Neuronal stem cell (in vitro differentiated cells): Measurements from ENCODE around the gene LCLAT1.

Source experiments
- DNase-seq: peaks from one replicate; pipeline ENCODE4 v3.0.0-alpha.2; 2013; ENCODE audit warnings: low spot score
- H2AFZ ChIP-seq: one replicate; pipeline ENCODE4 v1.6.1; 2013; ENCODE audit warnings: mild to moderate bottlenecking, low read length, inconsistent platforms
- H2AK5ac ChIP-seq: 2 replicates; pipeline ENCODE4 v1.6.1; 2013; ENCODE audit warnings: low read depth, mild to moderate bottlenecking, inconsistent platforms, low read length, moderate library complexity, mixed read lengths
- H2BK120ac ChIP-seq: 2 replicates; pipeline ENCODE4 v1.6.1; 2013; ENCODE audit warnings: low read depth, mild to moderate bottlenecking, inconsistent platforms, low read length, moderate library complexity, mixed read lengths
- H2BK12ac ChIP-seq: one replicate; pipeline ENCODE4 v1.6.1; 2013; ENCODE audit warnings: low read length, inconsistent platforms
- H2BK15ac ChIP-seq: 2 replicates; pipeline ENCODE4 v1.6.1; 2013; ENCODE audit warnings: mild to moderate bottlenecking, low read length, inconsistent platforms, mixed read lengths
- H2BK5ac ChIP-seq: one replicate; pipeline ENCODE4 v1.6.1; 2013; ENCODE audit warnings: inconsistent platforms, mild to moderate bottlenecking, low read length, moderate library complexity
- H3K14ac ChIP-seq: one replicate; pipeline ENCODE4 v1.6.1; 2013; ENCODE audit warnings: low read length, inconsistent platforms
- H3K18ac ChIP-seq: 2 replicates; pipeline ENCODE4 v1.6.1; 2013; ENCODE audit warnings: low read length, inconsistent platforms
- H3K23ac ChIP-seq: 2 replicates; pipeline ENCODE4 v1.6.1; 2013; ENCODE audit warnings: low read depth, mild to moderate bottlenecking, mixed read lengths, low read length, inconsistent platforms; ENCODE audit not compliant: poor library complexity
- H3K27ac ChIP-seq: replicated peaks from 3 replicates; pipeline ENCODE4 v1.5.1; 2013; ENCODE audit warnings: low read length, inconsistent platforms
- H3K27me3 ChIP-seq, 3 experiments: 2 replicates each; pipeline ENCODE4 v1.6.1; 2013; ENCODE audit warnings: low read length in 3 of 3, mild to moderate bottlenecking in 2 of 3, inconsistent platforms in 1 of 3, low read depth in 1 of 3, mixed read lengths in 1 of 3, moderate library complexity in 1 of 3; ENCODE audit not compliant: control insufficient read depth in 3 of 3, insufficient read depth in 3 of 3
- H3K36me3 ChIP-seq, 2 donors: replicated peaks in 1 of 2; 2 replicates each; pipeline ENCODE4 v1.6.1; 2013; ENCODE audit warnings: low read length in 2 of 2; ENCODE audit not compliant: control insufficient read depth in 2 of 2, insufficient read depth in 2 of 2
- H3K4ac ChIP-seq: 2 replicates; pipeline ENCODE4 v1.6.1; 2013; ENCODE audit warnings: inconsistent platforms, mild to moderate bottlenecking, low read length, moderate library complexity
- H3K4me1 ChIP-seq, 2 donors: 1 replicate in 1 of 2; 2 replicates in 1 of 2; pipeline ENCODE4 v1.6.1; 2013; ENCODE audit warnings: low read length in 2 of 2, low read depth in 1 of 2; ENCODE audit not compliant: control insufficient read depth in 2 of 2, insufficient read depth in 1 of 2
- H3K4me2 ChIP-seq: one replicate; pipeline ENCODE4 v1.6.1; 2013; ENCODE audit warnings: mild to moderate bottlenecking, low read length, inconsistent platforms; ENCODE audit not compliant: insufficient read depth, poor library complexity, severe bottlenecking
- H3K4me3 ChIP-seq, 2 donors: 2 replicates each; pipeline ENCODE4 v1.5.1; 2013; ENCODE audit warnings: low read length in 2 of 2, mild to moderate bottlenecking in 2 of 2, inconsistent platforms in 1 of 2, moderate library complexity in 1 of 2
- H3K79me1 ChIP-seq: one replicate; pipeline ENCODE4 v1.6.1; 2013; ENCODE audit warnings: low read depth, mild to moderate bottlenecking, inconsistent platforms, low read length, moderate library complexity
- H3K9ac ChIP-seq: one replicate; pipeline ENCODE4 v1.6.1; 2013; ENCODE audit warnings: mild to moderate bottlenecking, low read depth, low read length, inconsistent platforms; ENCODE audit not compliant: poor library complexity
- H3K9me3 ChIP-seq, 2 donors: replicated peaks in 1 of 2; 2 replicates each; pipeline versions ENCODE3 to v1.6.1; 2013; ENCODE audit warnings: low read length in 2 of 2, mild to moderate bottlenecking in 2 of 2, inconsistent platforms in 1 of 2, low read depth in 1 of 2, mixed read lengths in 1 of 2, moderate library complexity in 1 of 2; ENCODE audit not compliant: control insufficient read depth in 2 of 2, insufficient read depth in 1 of 2
- H4K8ac ChIP-seq: one replicate; pipeline ENCODE4 v1.6.1; 2013; ENCODE audit warnings: low read depth, mild to moderate bottlenecking, inconsistent platforms, low read length, moderate library complexity
- H4K91ac ChIP-seq: one replicate; pipeline ENCODE4 v1.6.1; 2013; ENCODE audit warnings: low read length, low read depth, mild to moderate bottlenecking, inconsistent platforms; ENCODE audit not compliant: poor library complexity
- WGBS, 2 donors: extraction: QIAGEN DNeasy Blood & Tissue Kit; methylation state at CpG; one replicate each; pipeline ENCODE4 v1.1.7; 2013; ENCODE audit warnings: missing lambda C conversion rate in 2 of 2, mixed read lengths in 1 of 2; ENCODE audit not compliant: insufficient read length in 2 of 2, insufficient replicate concordance in 1 of 2; ENCODE audit errors: extremely low coverage in 2 of 2; 5-methylcytosine and 5-hydroxymethylcytosine counted together

The LCLAT1 gene

DNA sequence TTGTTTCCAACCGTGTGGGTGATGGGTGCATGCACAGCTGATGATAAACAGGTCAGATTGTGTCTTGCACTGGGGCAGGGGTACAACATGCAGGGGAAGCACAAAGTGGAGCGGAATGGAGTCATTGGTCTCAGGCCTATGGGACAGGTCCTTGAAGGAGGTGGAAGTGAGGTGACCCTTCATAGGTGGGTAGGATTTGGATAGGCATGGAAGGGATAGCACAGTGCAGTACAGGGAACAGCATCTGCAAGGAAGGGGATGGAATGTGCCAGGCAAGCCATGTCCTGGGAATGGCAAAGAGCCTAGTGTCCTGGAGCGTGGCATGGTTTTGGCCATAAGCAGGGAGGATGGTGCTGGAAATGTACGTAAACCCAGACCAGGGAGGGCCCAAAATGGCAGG, 216.3 kb downstream of the LCLAT1 start:
- Histone ChIP-seq H3K36me3 (no peaks in the 10 kb centered on the region), H3K9me3 (no peaks in the 10 kb centered on the region), H2BK12ac (no peak overlapping the region), H3K23ac (no peak overlapping the region), H2AK5ac (no peak overlapping the region), H4K8ac (no peak overlapping the region), H4K91ac (no peak overlapping the region), H2BK120ac (no peak overlapping the region), H2AFZ (no peak overlapping the region), H3K27ac (no peak overlapping the region), H3K4me1 (peaks cover 0 to 2% of the 10 kb centered on the region in 2 donors), H3K4ac (no peak overlapping the region), H3K18ac (no peak overlapping the region), H2BK15ac (no peak overlapping the region), H3K4me3 (no peak overlapping the region), H3K27me3 (no peaks in the 10 kb centered on the region), H3K9ac (no peak overlapping the region), H3K14ac (no peak overlapping the region), H3K4me2 (no peak overlapping the region), H3K79me1 (no peaks in the 10 kb centered on the region), H2BK5ac (no peak overlapping the region)
- no peak for DNase-seq
- WGBS, 2 donors, result no CpG with 5 or more reads among the region's 4 CpGs

DNA sequence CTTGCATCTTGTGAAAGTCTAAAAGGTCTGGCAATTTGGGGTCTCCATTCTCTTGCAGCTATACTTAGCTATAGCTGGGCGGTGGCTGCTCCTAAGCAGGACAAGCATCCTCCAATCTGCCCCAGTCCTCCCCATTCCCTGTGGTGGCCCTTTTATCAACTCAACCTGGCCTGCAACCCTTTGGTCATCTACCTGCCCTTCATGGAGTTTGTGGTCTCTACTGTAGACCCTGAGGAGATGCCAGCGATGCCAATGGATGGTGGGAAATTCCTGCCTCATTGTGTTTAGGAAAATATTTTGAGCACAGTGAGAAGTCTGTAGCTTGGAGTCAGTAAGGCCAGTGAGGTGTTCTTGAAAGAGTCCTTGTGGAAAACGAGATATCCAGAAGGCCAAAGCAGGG, 216.8 kb downstream of the LCLAT1 start:
- Histone ChIP-seq H4K91ac (no peak overlapping the region), H3K27ac (no peak overlapping the region)

DNA sequence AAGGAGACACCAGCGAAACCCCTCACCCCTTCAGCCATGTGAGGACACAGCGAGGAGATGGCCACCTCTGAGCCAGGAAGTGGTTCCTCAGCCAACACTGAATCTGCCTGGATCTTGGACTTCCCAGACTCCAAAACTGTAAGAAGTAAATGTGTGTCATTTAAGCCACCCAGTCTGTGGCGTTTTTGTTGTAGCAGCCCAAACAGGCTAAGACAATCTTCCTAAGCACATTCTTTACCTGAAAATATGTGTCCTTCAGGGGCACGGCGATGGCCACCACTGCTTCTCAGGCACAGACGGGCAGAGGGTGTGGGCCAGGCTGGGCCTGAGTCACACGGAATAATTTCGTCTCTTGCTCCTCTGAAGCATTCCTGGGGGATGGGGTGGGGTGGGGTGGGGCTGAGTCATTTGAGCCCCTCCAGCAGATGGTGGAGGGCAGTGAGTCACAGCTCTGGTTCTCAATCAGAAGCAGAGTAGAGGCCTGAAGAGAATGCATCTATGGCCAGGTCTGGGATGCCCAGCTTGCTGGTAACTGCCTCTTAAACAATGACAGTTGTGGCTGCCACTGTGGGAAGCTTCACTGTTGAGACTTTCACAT, 217.8 kb downstream of the LCLAT1 start:
- Histone ChIP-seq H3K4me2 (no peak overlapping the region), H2AFZ (no peak overlapping the region), H3K36me3 (no peaks in the 10 kb centered on the region), H3K14ac (no peak overlapping the region), H3K4ac (no peak overlapping the region), H3K79me1 (no peaks in the 10 kb centered on the region), H3K9me3 (peaks cover 0 to 2% of the 10 kb centered on the region in 2 donors), H3K23ac (no peak overlapping the region), H2BK5ac (no peak overlapping the region), H2BK15ac (no peak overlapping the region), H4K91ac (no peak overlapping the region), H2BK12ac (no peak overlapping the region), H3K27me3 (no peaks in the 10 kb centered on the region), H2BK120ac (no peak overlapping the region), H3K18ac (no peak overlapping the region), H4K8ac (no peak overlapping the region), H2AK5ac (no peak overlapping the region), H3K4me1 (peaks cover 0 to 2% of the 10 kb centered on the region in 2 donors), H3K9ac (no peak overlapping the region), H3K27ac (no peak overlapping the region), H3K4me3 (no peak overlapping the region)
- WGBS, 2 donors, result no CpG with 5 or more reads among the region's 8 CpGs
- DNase-seq, result no peak

More for the DNA sequence above, 216.8 kb downstream of the LCLAT1 start:
- DNase-seq, result no peak
- Histone ChIP-seq H2BK12ac (no peak overlapping the region), H3K9ac (no peak overlapping the region), H2BK15ac (no peak overlapping the region), H3K27me3 (no peaks in the 10 kb centered on the region), H3K4me2 (no peak overlapping the region), H2BK5ac (no peak overlapping the region), H3K4me1 (peaks cover 0 to 2% of the 10 kb centered on the region in 2 donors), H3K23ac (no peak overlapping the region), H3K9me3 (no peaks in the 10 kb centered on the region), H3K36me3 (no peaks in the 10 kb centered on the region), H3K79me1 (no peaks in the 10 kb centered on the region), H3K18ac (no peak overlapping the region), H2AFZ (no peak overlapping the region), H3K14ac (no peak overlapping the region), H2AK5ac (no peak overlapping the region), H3K4ac (no peak overlapping the region), H2BK120ac (no peak overlapping the region), H3K4me3 (no peak overlapping the region), H4K8ac (no peak overlapping the region)
- WGBS, 2 donors, result no CpG with 5 or more reads among the region's 3 CpGs

- Histone ChIP-seq H3K27ac (no peak overlapping the region), H3K18ac (no peak overlapping the region), H2BK5ac (no peak overlapping the region), H3K36me3 (no peaks in the 10 kb centered on the region), H2BK120ac (no peak overlapping the region), H3K9ac (no peak overlapping the region), H3K4ac (no peak overlapping the region), H4K91ac (no peak overlapping the region), H3K4me2 (no peak overlapping the region), H3K27me3 (no peaks in the 10 kb centered on the region), H4K8ac (no peak overlapping the region), H3K14ac (no peak overlapping the region), H2BK12ac (no peak overlapping the region), H2AK5ac (no peak overlapping the region), H3K4me1 (peaks cover 0 to 2% of the 10 kb centered on the region in 2 donors), H3K23ac (no peak overlapping the region), H2BK15ac (no peak overlapping the region), H3K4me3 (no peak overlapping the region), H3K79me1 (no peaks in the 10 kb centered on the region), H2AFZ (peak overlapping the region; percentile 73), H3K9me3 (peaks cover 0 to 2% of the 10 kb centered on the region in 2 donors)
- no CpG with 5 or more reads among the region's 3 CpGs for WGBS, 2 donors
- no peak for DNase-seq
These were observed 218.8 kb downstream of the LCLAT1 start for GRCh38 chr2:30665761-30666265.
